Measurements from ENCODE around the gene NPFF.

Gene NPFF

GRCh38 chr12:53472056-53472582, 35.2 kb downstream of the NPFF start:
- no peak for DNase-seq

- no peak for DNase-seq
These were observed 39.0 kb downstream of the NPFF start for GRCh38 chr12:53468282-53468681.

GRCh38 chr12:53467880-53468279, 39.4 kb downstream of the NPFF start:
- DNase-seq = no peak

- DNase-seq = no peak
These were observed 40.2 kb downstream of the NPFF start for GRCh38 chr12:53467082-53467481.

- DNase-seq = no peak
These were observed 40.6 kb downstream of the NPFF start for GRCh38 chr12:53466640-53467039.

GRCh38 chr12:53465679-53466078, 41.6 kb downstream of the NPFF start:
- DNase-seq = no peak

GRCh38 chr12:53464685-53465418, 42.4 kb downstream of the NPFF start:
- no peak for DNase-seq

- no peak for DNase-seq
These were observed 43.3 kb downstream of the NPFF start for GRCh38 chr12:53463802-53464560.

- DNase-seq = no peak
These were observed 44.3 kb downstream of the NPFF start for GRCh38 chr12:53462935-53463334.

GRCh38 chr12:53461591-53461990, 45.7 kb downstream of the NPFF start:
- DNase-seq = no peak

GRCh38 chr12:53461059-53461458, 46.2 kb downstream of the NPFF start:
- DNase-seq = no peak

GRCh38 chr12:53459097-53459496, 48.2 kb downstream of the NPFF start:
- no peak for DNase-seq
